ENCODE data around the gene EPAS1.

DNA sequence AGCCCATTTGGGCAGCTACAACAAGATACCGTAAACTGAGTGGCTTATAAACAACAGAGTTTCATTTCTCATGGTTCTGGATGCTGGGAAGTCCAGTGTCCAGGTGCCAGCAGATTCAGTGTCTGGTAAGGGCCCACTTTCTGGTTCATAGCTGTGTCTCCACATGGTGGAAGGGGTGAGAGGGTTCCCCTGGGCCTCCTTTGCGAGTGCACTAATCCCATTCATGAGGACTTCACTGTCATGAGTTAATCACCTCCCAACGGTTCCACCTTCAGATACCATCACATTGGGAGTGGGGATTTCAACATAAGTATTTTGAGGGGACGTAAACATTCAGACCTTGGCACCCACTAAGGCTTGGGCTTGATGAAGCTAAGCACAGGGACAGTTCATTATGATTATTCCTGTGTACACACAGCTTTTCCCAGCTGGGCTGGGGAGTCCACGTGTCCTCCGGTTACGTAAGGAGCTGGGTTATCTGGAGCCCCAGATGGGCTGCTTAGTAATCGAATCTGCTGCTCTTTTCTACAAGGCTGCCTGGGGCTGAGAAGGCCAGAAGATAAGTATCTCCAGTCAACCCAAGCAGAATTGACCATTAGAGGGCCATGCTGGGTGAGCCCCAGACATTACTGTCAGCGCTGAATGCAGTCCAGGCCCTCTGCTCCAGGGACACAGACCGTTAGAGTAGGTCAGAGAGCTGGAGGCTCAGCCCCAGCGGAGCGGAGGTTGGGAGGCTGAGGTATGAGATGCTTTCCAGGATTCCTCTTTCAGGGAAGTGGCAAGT lies 42.7 kb downstream of the EPAS1 start:
- TF ChIP-seq CTCF (IDR thresholded peaks at IDR 0.05) (no peak), POLR2A (IDR thresholded peaks at IDR 0.05) (no peak)

All from testis (tissue), 2 donors.